Gastrocnemius medialis (tissue), 4 donors: ENCODE measurements around the gene IGLL1. TPM values are rescaled to one million over a fixed set of nuclear protein-coding genes. Genes with fewer than 3 reads are reported as not detected.

ENCODE experiments used
- ATAC-seq, 2 donors: fragments of 150-250 bp; one replicate each; pipeline ENCODE4 v1.9.1; 2016
- DNase-seq, 2 donors: peaks; one replicate each; pipeline ENCODE4 v3.0.0-alpha.2; 2019
- H3K27ac ChIP-seq, 4 donors: fragments of 200-600 bp; sonication (generic); 1 replicate in 1 of 4; 2 replicates in 3 of 4; pipeline ENCODE4 v1.5.1; 2016 to 2018; ENCODE audit warnings: mild to moderate bottlenecking in 2 of 4, moderate library complexity in 1 of 4
- H3K27me3 ChIP-seq, 3 donors: fragments of 200-600 bp; sonication (generic) in 2 of 3; 1 replicate in 1 of 3; 2 replicates in 2 of 3; pipeline versions ENCODE4 v1.5.1 to v1.6.0; 2016 to 2019; ENCODE audit warnings: mild to moderate bottlenecking in 1 of 3, moderate library complexity in 1 of 3
- H3K36me3 ChIP-seq, 2 donors: fragments of 200-600 bp; sonication (generic) in 1 of 2; one replicate each; pipeline ENCODE4 v1.5.1; 2017 to 2018
- H3K4me1 ChIP-seq, 2 donors: fragments of 200-600 bp; sonication (generic) in 1 of 2; one replicate each; pipeline ENCODE4 v1.5.1; 2016 to 2017; ENCODE audit warnings: mild to moderate bottlenecking in 2 of 2
- H3K4me3 ChIP-seq, 4 donors: fragments of 200-600 bp; sonication (generic) in 3 of 4; 1 replicate in 1 of 4; 2 replicates in 3 of 4; pipeline ENCODE4 v1.5.1; 2016 to 2019; ENCODE audit warnings: mild to moderate bottlenecking in 2 of 4
- H3K9me3 ChIP-seq, 3 donors: fragments of 200-600 bp; sonication (generic) in 2 of 3; 1 replicate in 1 of 3; 2 replicates in 2 of 3; pipeline ENCODE4 v1.5.1; 2016 to 2019
- POLR2A ChIP-seq, 2 donors: fragments of 450-650 bp; IDR thresholded peaks; one replicate each; pipeline ENCODE4 v1.6.1; 2017; ENCODE audit warnings: antibody characterized with exemption in 2 of 2, mild to moderate bottlenecking in 2 of 2, moderate library complexity in 2 of 2
- in situ Hi-C, 4 donors: fragments of 200-750 bp; cut with MboI; loops; one replicate each; pipeline versions ENCODE4 v1.15.0 to v1.8.0; 2017; ENCODE audit warnings: low sequenced_read_pairs in 4 of 4
- intact Hi-C: fragments of 100-400 bp; cut with DNase I; formaldehyde crosslinking; loops from one replicate; pipeline ENCODE4 v1.15.1; 2023; ENCODE audit warnings: low total_unique reads
- total RNA-seq, 4 donors: library from RNA; depleted of rRNA; stranded (reverse); fragments of >200 nt; gene quantifications; one replicate each; pipeline versions ENCODE4 v1.1.0 to v1.2.3, GENCODE V29; 2016
- TF ChIP-seq, protein P1 (sequence below), 5 experiments: fragments of 450-650 bp in 3 of 5; fragments of 200-600 bp in 2 of 5; sonication (generic) in 2 of 5; IDR thresholded peaks in 4 of 5; conservative IDR thresholded peaks in 1 of 5; 1 replicate in 4 of 5; 2 replicates in 1 of 5; pipeline ENCODE4 v1.5.1; 2016 to 2019; ENCODE audit warnings: antibody characterized with exemption in 5 of 5, mild to moderate bottlenecking in 3 of 5, moderate library complexity in 3 of 5

The IGLL1 gene
- total RNA-seq, 4 donors from 2014 or later: not detected

DNA sequence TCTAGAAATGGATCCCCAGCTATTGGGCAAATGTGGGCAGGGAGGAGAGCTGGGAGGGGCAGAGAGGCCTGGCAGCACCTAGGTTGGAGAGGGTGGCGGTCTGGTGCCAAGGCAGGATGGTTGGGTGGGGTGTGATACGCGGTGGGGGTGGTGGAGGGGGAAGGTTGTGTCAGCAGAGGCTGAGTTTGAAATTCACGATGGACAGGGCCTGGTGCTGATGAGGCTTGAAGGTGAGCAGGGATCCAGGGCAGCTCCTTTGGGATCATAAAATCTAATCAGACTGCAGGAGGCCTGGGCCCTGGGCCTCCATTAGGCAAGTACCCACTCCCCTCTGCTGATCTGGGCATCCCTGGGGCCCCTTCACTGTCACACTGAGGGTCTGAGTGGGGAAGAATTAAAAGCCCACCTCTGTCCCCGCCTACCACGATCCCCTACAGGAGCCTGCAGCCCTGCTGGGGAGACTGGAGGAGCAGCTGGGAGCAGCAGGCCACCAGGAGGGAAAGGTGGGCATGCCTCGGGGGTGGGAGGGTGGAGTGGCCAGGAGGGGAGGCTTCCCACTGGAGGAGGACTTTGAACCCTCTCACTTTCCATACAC is 24.0 kb downstream of the IGLL1 start:
- DNase-seq (no peak), ATAC-seq (no peak)
- peaks cover 0 to 18% (median 13%) of the 10 kb centered on the region in 3 donors for H3K27me3 ChIP-seq
- H3K4me1 ChIP-seq: no peaks in the 10 kb centered on the region
- intact Hi-C loops: no loop called here
- in situ Hi-C loops: no loop called here
- H3K4me3 ChIP-seq: no peak overlapping the region
- TF ChIP-seq, protein P1, sequence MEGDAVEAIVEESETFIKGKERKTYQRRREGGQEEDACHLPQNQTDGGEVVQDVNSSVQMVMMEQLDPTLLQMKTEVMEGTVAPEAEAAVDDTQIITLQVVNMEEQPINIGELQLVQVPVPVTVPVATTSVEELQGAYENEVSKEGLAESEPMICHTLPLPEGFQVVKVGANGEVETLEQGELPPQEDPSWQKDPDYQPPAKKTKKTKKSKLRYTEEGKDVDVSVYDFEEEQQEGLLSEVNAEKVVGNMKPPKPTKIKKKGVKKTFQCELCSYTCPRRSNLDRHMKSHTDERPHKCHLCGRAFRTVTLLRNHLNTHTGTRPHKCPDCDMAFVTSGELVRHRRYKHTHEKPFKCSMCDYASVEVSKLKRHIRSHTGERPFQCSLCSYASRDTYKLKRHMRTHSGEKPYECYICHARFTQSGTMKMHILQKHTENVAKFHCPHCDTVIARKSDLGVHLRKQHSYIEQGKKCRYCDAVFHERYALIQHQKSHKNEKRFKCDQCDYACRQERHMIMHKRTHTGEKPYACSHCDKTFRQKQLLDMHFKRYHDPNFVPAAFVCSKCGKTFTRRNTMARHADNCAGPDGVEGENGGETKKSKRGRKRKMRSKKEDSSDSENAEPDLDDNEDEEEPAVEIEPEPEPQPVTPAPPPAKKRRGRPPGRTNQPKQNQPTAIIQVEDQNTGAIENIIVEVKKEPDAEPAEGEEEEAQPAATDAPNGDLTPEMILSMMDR (IDR thresholded peaks at IDR 0.05 in 4 of 5, conservative IDR thresholded peaks at IDR 0.05 in 1 of 5): no peak
- TF ChIP-seq POLR2A (IDR thresholded peaks at IDR 0.05): no peak
- H3K36me3 ChIP-seq: no peaks in the 10 kb centered on the region
- no peak overlapping the region for H3K27ac ChIP-seq
- no peaks in the 10 kb centered on the region for H3K9me3 ChIP-seq

DNA sequence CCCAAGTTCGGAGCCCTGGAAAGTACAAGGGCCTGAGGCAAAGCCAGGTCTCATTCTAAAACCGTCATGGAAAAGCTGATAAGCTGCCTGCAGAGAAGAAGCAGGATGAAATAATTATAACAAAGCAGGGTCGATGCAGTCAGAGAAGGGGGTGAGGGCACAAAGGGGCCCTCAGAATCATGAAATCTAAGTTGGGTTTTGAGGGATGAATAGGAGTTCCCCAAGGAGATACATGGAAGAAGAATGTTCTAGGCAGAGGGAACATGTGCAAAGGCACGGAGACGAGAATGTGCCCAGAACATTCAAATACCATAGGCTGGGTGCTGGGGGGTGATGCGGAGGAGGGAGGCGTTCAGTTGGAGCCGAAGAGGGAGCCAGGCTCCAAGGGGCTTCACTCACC is 25.0 kb downstream of the IGLL1 start:
- H3K27me3 ChIP-seq: peaks cover 0 to 18% (median 13%) of the 10 kb centered on the region in 3 donors

DNA sequence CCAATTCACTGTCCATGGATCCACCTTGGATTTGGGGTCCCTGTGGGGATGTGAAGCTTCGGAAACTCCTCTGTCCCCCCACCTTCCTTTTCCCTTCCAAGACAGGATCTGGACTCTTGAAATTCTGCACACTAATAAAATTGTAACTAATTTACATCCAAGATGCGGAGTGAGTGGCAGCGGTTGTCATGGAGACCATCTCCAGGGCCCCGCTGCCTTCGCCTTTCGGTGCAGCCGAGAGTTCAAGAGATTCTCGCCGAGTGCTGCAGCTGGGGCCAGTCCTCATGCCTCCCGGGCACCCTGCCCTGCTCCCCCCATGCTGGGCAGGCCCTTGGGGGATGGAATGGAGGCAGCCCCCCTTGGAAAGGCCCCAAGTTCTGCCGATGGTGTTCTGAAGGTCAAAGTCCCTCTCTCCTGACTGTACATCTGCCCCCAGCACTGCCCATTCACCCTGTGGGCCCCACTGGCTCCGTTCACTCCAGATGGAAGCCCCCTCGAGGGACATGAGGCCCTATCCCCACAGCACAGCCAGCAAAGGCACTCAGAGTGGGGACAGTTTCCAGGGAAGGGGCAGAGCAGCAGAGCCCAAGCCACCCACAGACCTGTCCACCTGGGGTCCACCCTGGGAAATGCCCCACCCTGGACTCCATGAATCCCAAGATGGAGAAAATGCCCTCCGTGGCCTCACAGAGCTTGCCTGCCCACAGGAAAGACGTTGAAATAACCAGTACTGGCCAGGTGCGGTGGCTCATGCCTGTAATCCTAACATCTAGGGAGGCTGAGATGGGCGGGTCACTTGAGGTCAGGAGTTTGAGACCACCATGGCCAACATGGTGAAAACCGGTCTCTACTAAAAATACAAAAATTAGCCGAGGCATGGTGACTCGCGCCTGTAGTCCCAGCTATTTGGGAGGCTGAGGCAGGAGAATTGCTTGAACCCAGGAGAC is 25.9 kb downstream of the IGLL1 start:
- no peak overlapping the region for H3K27ac ChIP-seq
- no peaks in the 10 kb centered on the region for H3K9me3 ChIP-seq
- intact Hi-C loops: no loop called here
- H3K36me3 ChIP-seq: no peaks in the 10 kb centered on the region
- in situ Hi-C loops: no loop called here
- DNase-seq (no peak), ATAC-seq (no peak)
- H3K4me3 ChIP-seq: no peak overlapping the region
- peaks cover 0 to 13% (median 11%) of the 10 kb centered on the region in 3 donors for H3K27me3 ChIP-seq
- TF ChIP-seq, protein P1 (IDR thresholded peaks at IDR 0.05 in 4 of 5, conservative IDR thresholded peaks at IDR 0.05 in 1 of 5): no peak
- no peak for TF ChIP-seq POLR2A (IDR thresholded peaks at IDR 0.05)
- H3K4me1 ChIP-seq: no peaks in the 10 kb centered on the region

More for the DNA sequence above, 25.0 kb downstream of the IGLL1 start:
- Histone ChIP-seq H3K4me3 (no peak overlapping the region), H3K27ac (no peak overlapping the region), H3K36me3 (no peaks in the 10 kb centered on the region), H3K4me1 (no peaks in the 10 kb centered on the region), H3K9me3 (no peaks in the 10 kb centered on the region)
- in situ Hi-C loops (no loop called here), intact Hi-C loops (no loop called here)
- TF ChIP-seq, protein P1 (IDR thresholded peaks at IDR 0.05 in 4 of 5, conservative IDR thresholded peaks at IDR 0.05 in 1 of 5): no peak
- TF ChIP-seq POLR2A (IDR thresholded peaks at IDR 0.05): no peak
- no peak for DNase-seq
- ATAC-seq: no peak

DNA sequence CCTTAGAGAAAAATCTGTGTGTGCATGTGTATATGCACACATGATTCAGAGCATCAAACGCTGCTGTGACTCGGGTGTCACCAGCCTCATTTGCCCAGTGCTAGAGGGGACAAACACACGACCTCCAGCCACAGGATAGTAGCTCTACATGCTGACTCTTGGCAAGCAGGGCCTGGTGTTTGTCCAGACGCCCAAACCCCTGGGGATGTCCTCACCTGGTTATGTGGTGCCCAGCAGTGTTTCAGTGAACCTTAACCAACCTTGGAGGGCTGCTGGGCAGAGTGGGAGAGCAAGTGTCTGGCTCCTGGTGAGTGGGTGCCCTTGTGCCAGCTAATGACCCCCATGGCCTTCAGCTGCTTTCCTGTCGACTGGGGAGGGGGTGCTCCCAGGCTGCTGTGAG is 26.7 kb downstream of the IGLL1 start:
- H3K4me3 ChIP-seq: no peak overlapping the region
- in situ Hi-C loops (no loop called here), intact Hi-C loops (no loop called here)
- no peaks in the 10 kb centered on the region for H3K4me1 ChIP-seq
- no peak overlapping the region for H3K27ac ChIP-seq
- H3K9me3 ChIP-seq: no peaks in the 10 kb centered on the region
- TF ChIP-seq, protein P1 (IDR thresholded peaks at IDR 0.05 in 4 of 5, conservative IDR thresholded peaks at IDR 0.05 in 1 of 5): no peak
- no peak for TF ChIP-seq POLR2A (IDR thresholded peaks at IDR 0.05)
- ATAC-seq (no peak), DNase-seq (no peak)
- H3K36me3 ChIP-seq: no peaks in the 10 kb centered on the region
- H3K27me3 ChIP-seq: peaks cover 0 to 13% (median 11%) of the 10 kb centered on the region in 3 donors
